HG03469 (cell line): Measurements from ENCODE around the gene UQCR10.
"Not testable (repeated sequence)": the region's sequence is repeated elsewhere in the genome, so short reads cannot be mapped to it uniquely, and the experiment has no call there.

Source experiments
- ATAC-seq: cut with Tn5 transposase; IDR thresholded peaks from one replicate; pipeline ENCODE4 v1.9.1; 2021; ENCODE audit warnings: mild to moderate bottlenecking, moderate library complexity, moderate number of reproducible peaks; ENCODE audit not compliant: unreplicated experiment

UQCR10 gene

DNA sequence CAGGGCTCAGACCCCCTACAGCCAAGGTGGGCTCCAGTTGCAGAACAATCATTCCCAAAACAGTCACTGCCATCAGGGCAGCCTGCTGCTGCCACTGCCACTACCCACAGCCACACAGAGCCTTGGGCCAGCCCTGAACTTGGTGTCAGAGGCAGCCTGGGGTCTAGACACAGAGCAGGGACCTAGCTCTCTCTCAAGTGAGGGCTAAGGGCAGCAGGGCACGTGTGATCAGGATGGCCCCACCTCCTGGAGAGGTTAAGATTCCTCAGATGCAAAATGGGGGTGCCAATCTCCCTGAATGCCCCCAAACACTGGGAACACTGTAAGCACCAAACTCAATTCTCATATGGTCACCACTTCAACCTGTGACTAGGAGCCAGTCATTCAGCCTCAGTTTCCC lies 31.8 kb upstream of the UQCR10 start:
- no peak for ATAC-seq

DNA sequence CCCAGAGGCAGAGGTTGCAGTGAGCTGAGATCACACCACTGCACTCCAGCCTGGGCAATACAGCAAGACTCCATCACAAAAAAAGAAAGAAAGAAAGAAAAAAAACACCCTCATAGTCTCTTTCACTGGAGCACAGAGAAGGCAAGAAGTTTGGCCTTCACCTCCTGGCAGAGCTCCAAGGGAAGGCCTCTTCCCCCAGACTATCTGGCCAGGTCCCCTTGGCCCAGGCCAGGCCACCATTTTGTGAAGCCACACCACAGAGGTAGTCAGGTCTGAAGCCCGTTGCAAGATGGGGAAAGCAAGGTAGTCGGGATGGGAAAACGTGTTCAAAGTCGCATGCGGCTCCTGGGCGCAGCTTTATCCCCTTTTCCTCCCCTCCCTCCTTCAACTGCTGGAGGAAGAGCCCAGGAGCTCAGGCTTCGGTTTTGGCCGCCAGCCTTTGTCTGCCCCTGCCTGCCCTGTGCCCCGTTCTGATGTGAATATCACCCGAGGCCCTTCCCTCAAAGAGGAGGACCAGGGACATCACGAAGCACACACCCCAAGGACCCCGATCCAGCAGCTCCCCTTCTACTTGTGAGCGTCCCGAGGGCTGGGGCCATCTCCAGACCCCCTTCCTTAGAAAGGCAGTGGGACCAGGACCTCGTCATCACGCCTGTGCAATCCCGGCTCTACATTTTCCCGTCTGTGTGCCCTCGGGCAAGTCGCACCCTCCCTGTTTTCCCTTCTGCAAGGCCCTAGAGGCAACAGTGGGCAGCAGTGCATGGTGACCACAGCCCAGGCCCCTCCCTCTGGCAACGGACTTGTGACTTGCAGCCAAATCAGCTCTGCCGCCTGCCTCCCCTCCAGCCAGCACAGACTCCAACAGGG lies 29.7 kb upstream of the UQCR10 start:
- ATAC-seq = no peak

DNA sequence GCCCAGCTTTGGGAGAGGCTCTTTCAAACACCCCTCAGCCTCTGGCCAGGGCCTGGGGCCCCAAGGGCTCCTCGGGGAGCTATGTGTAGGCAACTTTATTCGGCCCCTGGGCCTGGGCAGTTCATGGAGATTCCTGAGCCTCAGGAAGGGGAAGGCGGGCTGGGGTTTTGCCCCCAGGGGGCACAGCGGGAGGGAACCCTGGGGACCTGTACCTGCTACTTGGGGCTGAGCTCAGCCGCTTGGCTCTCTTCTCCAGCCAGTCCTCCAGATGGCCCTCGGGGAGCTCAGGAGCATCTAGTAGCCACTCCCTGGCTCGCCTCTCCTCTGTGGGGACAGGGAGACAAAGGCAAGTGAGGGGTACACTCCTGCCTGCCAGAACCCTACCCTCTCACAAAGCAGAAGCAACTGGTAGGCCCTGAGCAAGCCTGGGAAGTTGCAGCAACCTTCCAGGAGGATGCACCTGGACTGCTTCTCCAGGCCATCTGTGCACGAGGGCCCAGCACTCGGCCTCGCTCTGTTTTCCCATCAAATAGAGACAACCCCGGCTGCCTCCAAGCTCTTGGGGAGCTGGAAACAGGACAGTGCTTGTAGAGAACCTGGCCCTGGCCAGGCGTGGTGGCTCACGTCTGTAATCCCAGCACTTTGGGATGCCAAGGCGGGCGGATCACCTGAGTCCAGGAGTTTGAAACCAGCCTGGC lies 28.9 kb upstream of the UQCR10 start:
- ATAC-seq = no peak

DNA sequence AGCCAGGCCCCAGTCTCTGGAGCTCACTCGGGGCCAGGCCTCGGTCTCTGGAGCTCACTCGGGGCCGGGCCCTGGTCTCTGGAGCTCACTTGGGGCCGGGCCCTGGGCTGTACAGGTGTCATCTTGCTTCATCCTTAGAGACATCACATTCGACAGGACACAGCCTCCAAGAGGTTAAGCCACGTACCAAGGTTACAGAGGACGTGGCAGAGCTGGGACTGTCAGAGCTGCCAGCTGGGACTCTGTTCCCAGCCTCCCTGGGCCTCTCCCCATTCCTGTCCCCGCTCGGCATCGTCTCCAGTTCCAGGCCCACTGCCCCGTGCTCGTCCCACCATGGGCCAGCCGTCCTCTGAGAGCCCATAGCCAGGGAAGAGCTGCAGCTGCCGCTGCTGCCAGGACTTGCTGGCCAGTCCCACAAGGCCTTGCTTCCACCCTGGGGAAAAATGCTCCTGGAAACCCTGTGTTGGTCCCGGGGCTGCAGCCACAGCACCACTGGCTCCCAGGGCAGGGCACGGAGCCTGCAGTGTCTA lies 27.8 kb upstream of the UQCR10 start:
- ATAC-seq = no peak

DNA sequence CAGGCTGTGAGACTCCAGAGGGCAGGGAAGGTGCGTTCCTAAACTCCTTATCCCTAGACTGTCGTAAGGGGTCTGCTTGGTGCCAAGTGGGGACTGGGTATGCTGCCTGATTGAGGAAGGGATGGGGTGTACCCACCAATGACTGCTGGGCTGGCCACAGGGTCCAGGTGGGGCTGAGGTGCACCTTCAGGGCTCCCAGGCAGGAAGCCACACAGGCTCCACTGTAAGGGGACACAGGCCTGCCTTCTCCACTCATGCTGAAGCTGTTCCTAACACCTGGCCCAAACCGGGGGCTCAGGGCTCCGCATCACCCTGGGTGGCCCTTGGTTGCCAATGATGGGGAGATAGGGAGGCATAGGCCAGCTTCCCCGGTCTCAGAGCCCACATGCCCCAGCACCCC lies 27.0 kb upstream of the UQCR10 start:
- no peak for ATAC-seq

DNA sequence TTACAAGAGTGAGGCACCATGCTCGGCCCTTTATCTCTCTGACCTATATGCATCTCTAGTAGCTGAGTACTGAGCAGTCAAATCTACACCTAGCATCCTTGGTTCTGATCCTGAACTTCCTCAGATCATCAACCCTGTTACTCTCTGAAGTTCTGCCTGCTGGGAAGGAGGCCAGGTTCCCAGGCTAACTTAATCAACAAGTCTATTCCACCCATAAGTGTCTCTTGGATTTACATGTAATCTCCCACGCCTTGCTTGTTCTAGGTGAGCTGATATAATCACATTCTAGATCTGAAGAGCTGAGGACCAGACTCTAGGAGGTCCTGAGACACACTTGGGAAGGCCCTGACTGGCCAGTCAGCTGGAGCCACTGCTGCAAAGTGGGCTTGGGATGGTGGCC lies 25.2 kb upstream of the UQCR10 start:
- ATAC-seq = no peak

DNA sequence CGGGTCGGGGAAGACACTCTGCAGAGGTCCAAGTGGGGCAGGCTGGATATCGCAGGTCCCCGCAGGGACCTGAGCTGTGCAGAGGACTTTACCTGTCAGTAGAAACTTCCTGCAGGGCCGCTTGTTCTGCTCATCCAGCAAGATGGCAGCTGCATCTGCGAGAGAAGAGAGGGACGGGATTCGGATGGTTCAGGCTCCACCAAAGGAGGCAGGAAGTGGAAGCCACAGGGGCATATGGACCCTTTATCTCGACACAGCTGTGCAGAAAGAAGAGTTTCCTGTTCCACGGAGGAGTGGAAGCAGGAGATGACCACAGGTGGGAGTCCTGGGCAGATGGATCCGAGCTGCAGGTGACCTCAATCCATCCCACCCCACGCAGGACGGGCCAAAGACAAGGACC lies 24.8 kb upstream of the UQCR10 start:
- ATAC-seq = no peak

DNA sequence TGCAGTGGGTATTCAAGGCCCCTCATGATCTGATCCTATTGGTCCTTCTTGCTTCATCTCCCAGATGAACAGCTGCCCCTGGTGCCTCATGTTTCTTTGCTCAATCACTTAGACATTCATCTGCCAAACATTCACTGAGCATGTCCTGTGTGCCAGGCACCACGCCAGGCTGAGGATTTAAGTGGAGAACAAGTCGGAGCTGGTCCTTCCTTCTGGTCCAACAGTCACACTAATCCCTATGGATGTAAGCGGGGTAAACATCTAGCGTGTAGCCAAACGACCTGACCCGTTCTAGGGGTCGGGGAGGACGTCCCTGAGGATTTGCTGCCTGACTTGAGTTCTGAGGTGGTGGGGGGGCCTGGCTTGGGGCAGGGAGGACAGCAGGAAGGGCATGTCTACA lies 22.3 kb upstream of the UQCR10 start:
- no peak for ATAC-seq

DNA sequence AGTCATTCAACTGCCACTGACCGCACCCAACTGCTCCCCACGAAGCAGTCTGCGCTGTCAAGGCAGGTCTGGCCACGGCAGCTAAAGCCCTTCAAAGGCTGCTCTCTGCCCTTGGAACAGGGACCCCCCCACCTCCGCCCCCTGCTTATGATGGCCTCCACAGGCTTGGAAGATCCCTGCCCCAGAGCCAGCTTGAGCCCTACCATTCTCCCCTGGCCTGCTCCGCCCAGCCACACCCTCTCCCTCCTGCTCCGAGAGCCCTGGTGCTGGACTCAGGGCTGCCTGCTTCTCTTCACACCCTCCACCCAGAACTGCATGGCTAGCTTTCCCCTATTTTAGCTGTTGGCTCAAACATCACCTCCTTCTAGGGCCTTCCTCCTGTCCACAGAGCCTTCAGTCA lies 19.3 kb upstream of the UQCR10 start:
- no peak for ATAC-seq

DNA sequence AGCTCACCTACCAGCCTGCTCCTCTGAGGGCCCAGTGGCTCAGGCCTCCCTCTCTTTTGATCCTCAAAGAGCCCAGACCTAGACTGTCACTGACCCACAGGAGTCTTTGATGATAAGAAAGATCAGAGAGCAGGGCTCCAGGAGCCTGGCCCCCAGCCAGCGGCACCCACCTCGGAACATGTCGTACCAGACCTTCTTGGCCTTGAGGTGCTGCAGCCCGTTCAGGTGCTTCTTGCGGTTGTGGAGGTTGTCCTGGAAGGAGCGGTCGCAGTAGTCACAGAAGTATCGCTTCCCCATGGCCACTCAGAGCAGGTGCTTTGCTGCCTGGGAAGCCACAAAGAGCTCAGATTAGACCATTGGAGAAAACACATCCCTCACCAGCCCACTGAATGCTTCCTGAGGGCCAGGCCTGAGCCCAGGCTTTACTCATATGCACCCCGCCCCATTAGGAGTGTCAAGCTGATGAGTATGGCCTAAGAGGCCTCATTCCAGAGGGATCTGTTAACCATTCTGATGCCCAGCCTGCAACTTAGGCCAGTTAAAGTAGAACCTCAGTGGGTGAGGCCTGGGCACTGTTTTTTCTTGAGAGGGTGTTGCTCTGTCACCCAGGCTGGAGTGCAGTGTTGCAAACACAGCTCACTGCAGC lies 18.8 kb upstream of the UQCR10 start:
- ATAC-seq = no peak

DNA sequence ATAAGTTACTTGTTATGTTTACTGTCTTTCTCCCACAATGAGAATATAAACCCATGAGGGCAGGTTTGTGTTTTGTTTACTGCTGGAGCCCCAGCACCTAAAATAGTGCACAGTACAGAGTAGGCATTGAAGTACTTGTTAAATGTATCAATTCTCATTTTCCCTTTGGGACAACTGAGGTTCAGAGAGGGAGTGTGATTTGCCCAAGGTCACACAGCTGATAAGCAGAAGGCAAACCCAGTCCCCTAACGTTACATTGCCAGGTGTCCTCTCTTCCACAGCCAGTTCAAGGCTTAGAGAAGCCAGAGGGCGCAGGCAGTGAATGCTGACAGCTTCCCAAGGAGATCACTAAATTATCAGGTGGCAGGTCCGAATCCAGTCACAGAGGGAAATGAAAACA lies 17.1 kb upstream of the UQCR10 start:
- ATAC-seq = no peak

DNA sequence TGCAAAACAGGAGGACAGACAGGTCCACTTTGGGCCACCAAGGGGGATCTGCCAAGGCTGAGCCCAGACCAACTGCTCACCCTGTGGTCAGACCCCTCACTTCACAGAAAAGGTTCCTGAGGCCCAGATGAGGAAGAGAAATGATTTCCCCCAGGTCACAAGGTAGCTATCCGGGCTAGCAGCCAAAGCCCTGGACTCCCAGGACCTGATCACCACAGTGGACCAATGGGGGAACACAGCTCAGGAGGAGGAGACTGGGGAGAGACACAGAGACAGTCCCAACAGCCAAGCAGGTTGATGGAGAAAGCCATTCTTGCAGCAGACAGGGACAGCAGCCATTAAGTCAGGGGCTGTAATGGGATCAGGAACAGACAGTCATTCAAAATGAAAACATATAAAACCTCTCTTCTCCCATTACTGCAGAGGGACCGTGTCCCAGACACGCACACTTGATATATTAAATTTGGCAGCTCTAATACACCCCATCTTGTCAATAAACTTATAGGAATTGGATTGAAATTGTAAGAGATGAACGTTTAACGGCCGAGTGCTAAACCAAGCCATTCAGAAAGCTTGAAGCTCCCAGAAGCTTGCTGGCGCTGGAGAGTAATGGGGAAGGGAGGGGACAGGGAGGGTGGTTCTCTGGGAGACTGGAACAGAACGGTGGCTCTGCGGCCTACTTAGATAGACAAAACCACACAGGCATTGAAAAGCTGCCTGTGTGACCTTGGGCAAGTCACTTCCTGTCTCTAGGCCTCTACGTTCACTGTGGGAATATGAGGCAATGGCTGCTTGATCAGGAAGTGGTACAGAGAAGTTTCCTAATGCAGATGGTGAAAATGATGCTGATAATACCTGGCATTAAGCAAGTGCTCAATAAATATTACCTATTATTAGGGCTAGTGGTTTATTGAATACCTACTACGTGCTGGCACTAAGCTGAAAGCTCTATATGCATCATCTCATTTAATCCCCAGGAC lies 16.3 kb upstream of the UQCR10 start:
- ATAC-seq = no peak

DNA sequence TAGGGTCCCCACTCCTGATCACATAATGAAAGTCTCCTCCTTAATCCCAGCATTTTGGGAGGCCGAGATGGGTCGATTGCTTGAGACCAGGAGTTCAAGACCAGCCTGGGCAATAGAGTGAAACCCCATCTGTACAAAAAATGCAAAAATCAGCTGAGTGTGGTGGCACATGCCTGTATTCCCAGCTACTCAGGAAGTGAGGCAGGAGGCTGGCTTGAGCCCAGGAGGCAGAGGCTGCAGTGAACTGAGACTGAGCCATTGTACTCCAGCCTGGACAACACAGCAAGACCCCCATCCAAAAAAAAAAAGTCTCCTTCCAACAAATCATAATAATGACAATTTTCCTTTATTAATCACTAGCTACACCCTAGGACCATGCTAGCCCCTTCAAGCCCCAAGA lies 15.5 kb upstream of the UQCR10 start:
- no peak for ATAC-seq

DNA sequence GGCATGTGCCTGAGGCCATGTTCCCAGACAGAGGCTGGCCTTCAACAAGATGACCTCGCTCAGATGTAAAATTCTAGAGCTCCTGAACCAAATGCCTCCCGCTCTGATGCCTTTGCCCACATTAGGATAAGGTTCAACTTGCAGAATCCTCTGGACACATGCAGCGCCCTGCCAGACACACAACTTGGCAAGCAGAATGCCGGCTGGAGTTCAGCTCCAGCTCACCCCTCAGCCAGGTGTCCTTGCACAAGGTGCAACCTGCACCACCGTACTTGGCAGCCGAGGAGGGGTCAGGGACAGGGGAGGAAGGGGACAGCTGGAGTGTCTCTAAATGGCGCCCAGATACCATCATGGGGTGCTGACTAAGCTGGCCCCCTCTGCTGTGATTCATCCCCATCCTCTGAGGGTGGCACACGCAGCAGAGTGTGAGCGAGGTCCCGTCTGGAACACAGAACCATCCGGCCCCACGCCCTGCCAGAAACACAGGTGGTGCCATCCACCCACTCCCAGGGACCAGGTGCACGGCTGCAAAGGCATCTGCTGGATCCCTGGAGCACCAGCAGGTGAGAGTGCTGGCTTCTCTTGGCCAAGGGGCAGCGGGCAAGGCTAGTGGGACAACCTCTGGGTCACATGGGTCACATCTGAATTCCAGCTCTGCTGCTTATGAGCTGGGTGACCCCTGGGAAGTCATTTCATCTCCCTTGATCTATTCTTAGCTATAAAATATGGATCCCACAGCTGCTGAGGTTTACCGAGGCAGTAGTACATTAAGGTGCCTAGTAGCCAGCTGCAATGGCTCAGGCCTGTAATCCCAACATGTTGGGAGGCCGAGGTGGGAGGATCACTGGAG lies 13.1 kb upstream of the UQCR10 start:
- no peak for ATAC-seq

DNA sequence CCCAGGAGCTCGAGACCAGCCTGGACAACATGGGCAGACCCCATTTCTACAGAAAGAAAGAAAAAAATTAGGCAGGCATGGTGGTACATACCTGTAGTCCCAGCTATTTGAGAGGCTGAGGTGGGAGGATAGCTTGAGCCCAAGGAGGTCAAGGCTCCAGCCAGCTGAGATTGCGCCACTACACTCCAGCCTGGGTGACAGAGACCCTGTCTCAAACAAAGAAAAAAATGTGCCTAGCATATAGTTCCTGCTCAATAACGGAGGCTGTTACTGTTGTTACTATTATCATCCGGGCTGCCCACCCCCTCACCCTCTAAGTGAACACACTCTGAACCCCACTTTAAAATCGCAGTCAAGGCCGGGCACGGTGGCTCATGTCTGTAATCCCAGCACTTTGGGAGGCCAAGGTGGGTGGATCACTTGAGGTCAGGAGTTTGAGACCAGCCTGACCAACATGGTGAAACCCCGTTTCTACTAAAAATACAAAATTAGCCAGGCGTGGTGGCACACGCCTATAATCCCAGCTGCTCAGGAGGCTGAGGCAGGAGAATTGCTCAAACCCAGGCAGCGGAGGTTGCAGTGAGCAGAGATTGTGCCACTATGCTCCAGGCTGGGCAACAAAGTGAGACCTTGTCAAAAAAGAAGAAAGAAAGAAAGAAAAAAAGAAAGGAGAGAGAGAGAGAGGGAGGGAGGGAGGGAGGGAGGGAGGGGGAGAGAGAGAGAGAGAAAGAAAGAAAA lies 12.3 kb upstream of the UQCR10 start:
- ATAC-seq = not testable (repeated sequence)

DNA sequence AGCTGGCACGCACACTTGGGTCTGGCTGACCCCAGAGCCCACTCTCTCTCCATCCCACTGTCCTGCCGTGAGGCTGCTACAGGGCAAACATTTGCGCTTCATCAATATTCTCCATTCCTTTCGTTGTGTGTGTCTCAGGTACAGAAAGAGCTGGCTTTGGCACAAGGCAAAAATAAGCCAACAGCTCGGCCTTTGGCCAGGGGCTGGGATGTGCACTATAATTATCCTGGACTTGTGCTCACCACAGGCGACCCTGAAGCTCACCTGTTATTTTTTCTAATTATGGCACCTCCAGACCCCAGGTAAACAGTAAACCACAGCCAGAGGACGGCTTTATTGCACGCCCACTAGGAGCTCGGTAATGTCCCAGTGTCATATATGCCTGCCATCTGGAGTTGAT lies 11.3 kb upstream of the UQCR10 start:
- no peak for ATAC-seq

DNA sequence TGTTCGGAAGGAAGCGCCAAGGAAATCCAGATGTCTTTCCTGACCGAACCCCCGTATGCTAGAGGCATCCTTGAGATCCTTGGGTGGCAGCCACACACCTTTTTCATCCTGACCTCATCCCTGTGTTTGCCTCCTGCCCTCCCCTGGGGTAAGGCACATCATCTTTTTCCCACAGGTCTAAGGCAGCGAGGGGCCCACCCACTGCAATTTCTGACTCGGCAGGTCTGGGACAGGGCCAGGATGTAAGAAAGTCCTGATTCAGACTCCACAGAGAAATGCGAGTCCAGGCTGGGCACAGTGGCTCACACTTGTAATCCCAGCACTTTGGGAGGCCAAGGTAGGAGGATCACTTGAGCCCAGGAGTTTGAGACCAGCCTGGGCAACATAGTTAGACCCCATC lies 10.8 kb upstream of the UQCR10 start:
- ATAC-seq = no peak

DNA sequence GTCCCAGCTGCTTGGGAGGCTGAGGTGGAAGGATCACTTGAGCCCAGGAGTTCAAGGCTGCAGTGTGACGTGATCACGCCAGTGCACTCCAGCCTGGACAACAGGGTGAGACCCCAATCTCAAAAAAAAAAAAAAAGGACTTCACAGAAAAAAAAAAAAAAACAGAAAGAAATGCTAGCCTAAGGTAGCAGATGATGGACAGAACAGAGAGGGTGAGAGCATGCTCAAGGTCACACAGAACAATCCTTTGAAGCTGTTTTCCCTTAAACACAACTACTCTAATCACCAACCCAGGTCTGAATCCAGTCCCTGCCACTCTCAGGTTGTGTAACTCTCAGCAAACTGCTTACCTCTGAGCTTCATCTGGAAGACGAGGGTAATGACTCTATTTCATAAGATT lies 10.1 kb upstream of the UQCR10 start:
- ATAC-seq = no peak

DNA sequence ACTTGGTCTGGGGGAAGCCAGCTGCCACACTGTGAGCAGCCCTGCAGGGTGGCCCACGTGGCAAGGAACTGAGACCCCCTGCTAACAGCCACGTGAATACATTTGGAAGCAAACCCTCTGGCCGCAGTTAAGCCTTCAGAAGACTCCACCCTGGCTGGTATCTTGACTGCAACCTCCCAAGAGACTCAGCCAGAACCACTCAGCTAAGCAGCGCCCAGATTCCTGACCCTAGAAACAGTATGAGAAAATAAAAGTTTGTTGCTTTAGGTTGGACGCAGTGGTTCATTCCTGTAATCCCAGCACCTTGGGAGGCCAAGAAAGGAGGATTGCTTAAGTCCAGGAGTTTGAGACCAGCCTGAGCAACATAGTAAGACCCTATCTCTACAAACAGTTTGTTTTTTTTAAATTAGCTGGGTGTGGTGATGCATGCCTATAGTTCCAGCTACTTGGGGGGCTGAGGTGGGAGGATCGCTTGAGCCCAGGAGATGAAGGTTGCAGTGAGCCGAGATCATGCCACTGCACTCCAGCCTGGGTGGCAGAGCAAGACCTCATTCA lies 9.0 kb upstream of the UQCR10 start:
- ATAC-seq = no peak
